HepG2 (cell line): Measurements from ENCODE around the gene GRM6. TPM values are rescaled to one million over a fixed set of nuclear protein-coding genes. Genes with fewer than 3 reads are reported as not detected.

Source experiments
- ATAC-seq: fragments of 200-7000 bp; cut with Tn5 transposase; 3 replicates; pipeline ENCODE4 v1.9.1; 2020; ENCODE audit warnings: mild to moderate bottlenecking, moderate library complexity
- BruUV-seq: library from RNA; stranded (reverse); fragments of 400-500 nt; replicated peaks from 2 replicates; lab custom pipeline; 2021; lab: Mats Ljungman, UMichigan
- CTCF ChIA-PET: fragments of 300-600 bp; formaldehyde crosslinking; extraction: SDS; loops from one replicate; lab custom pipeline; 2021; ENCODE audit warnings: low total read pairs, inconsistent platforms, low intra/inter-chr PET ratio; lab: Yijun Ruan, JAX
- POLR2A ChIA-PET: fragments of 350-600 bp; sonication (Branson Sonifier 250); formaldehyde crosslinking; loops from one replicate; lab custom pipeline; 2020; ENCODE audit warnings: antibody characterized with exemption, inconsistent platforms; lab: Yijun Ruan, JAX
- DNase-seq: peaks from one replicate; pipeline ENCODE4 v3.0.0-alpha.2; 2015; ENCODE audit warnings: low spot score
- FAIRE-seq: peaks from 3 replicates; lab custom pipeline; 2011; peaks lifted over from hg19 to GRCh38; lab: Jason Lieb, UNC
- H2AFZ ChIP-seq: one replicate; pipeline ENCODE4 v1.6.1; 2011; ENCODE audit warnings: low read length, inconsistent platforms
- H3K27ac ChIP-seq: fragments of 300-600 bp; 3 replicates; pipeline ENCODE4 v1.8.0; 2011; ENCODE audit warnings: mixed run types, mild to moderate bottlenecking, mixed read lengths, low read length, inconsistent platforms; ENCODE audit not compliant: insufficient read depth; ENCODE audit errors: extremely low read length
- H3K27me3 ChIP-seq, 2 experiments: fragments of 200-600 bp in 1 of 2; 2 replicates in 1 of 2; 3 replicates in 1 of 2; pipeline versions ENCODE4 v1.6.0 to v1.8.0; 2011; ENCODE audit warnings: low read length in 2 of 2, mild to moderate bottlenecking in 2 of 2, moderate library complexity in 2 of 2, inconsistent platforms in 1 of 2; ENCODE audit not compliant: insufficient read depth in 2 of 2, control insufficient read depth in 1 of 2
- H3K36me3 ChIP-seq, 2 experiments: fragments of 200-600 bp in 1 of 2; replicated peaks in 1 of 2; 2 replicates in 1 of 2; 3 replicates in 1 of 2; pipeline versions ENCODE4 v1.5.1 to v1.8.0; 2011; ENCODE audit warnings: low read length in 2 of 2, inconsistent platforms in 1 of 2; ENCODE audit not compliant: insufficient read depth in 2 of 2, control insufficient read depth in 1 of 2
- H3K4me1 ChIP-seq: 2 replicates; pipeline ENCODE4 v1.5.1; 2012; ENCODE audit warnings: low read length, inconsistent platforms; ENCODE audit not compliant: insufficient read depth
- H3K4me2 ChIP-seq: 2 replicates; pipeline ENCODE4 v1.6.0; 2011; ENCODE audit warnings: low read depth, low read length, inconsistent platforms
- H3K4me3 ChIP-seq, 3 experiments: fragments of 200-600 bp in 1 of 3; sonication (generic), shearing (Covaris generic) in 1 of 3; replicated peaks in 1 of 3; 2 replicates each; pipeline ENCODE4 v1.5.1; 2011 to 2016; ENCODE audit warnings: low read length in 3 of 3, inconsistent platforms in 2 of 3, low read depth in 2 of 3, mild to moderate bottlenecking in 2 of 3, control low read depth in 1 of 3, mixed read lengths in 1 of 3; ENCODE audit not compliant: insufficient read depth in 1 of 3
- H3K79me2 ChIP-seq: one replicate; pipeline ENCODE4 v1.6.1; 2011; ENCODE audit warnings: low read length, inconsistent platforms; ENCODE audit not compliant: insufficient read depth
- H3K9ac ChIP-seq: 2 replicates; pipeline ENCODE4 v1.6.0; 2011; ENCODE audit warnings: mild to moderate bottlenecking, low read depth, low read length, inconsistent platforms; ENCODE audit not compliant: insufficient read depth
- H3K9me3 ChIP-seq: 2 replicates; pipeline ENCODE4 v1.5.1; 2012; ENCODE audit warnings: mild to moderate bottlenecking, low read length
- H4K20me1 ChIP-seq: 2 replicates; pipeline ENCODE4 v1.6.0; 2011; ENCODE audit warnings: inconsistent platforms, mild to moderate bottlenecking, low read length, moderate library complexity; ENCODE audit not compliant: insufficient read depth
- ARNT2 ChIP-seq: sonication (generic); formaldehyde crosslinking; IDR thresholded peaks from 2 replicates; pipeline ENCODE4 v1.8.0; 2022; ENCODE audit warnings: mild to moderate bottlenecking, low read depth, missing genetic modification reagents, moderate library complexity
- BRD4 ChIP-seq: sonication (generic); formaldehyde crosslinking; IDR thresholded peaks from 2 replicates; pipeline ENCODE4 v1.4.0; 2020; ENCODE audit warnings: missing genetic modification reagents
- FLYWCH1 ChIP-seq: sonication (generic); formaldehyde crosslinking; IDR thresholded peaks from 2 replicates; pipeline ENCODE4 v1.8.1; 2023; ENCODE audit warnings: mild to moderate bottlenecking, missing genetic modification reagents
- HHEX ChIP-seq: IDR thresholded peaks from 2 replicates; pipeline ENCODE4 v1.6.1; 2016; ENCODE audit warnings: control low read depth
- JARID2 ChIP-seq: sonication (generic); formaldehyde crosslinking; IDR thresholded peaks from 2 replicates; pipeline ENCODE4 v1.8.1; 2023; ENCODE audit warnings: missing genetic modification reagents, inconsistent platforms; ENCODE audit not compliant: insufficient replicate concordance
- KAT8 ChIP-seq: IDR thresholded peaks from 2 replicates; pipeline ENCODE4 v1.6.1; 2016; ENCODE audit warnings: missing genetic modification reagents, missing compliant biosample characterization
- KLF13 ChIP-seq: sonication (generic); formaldehyde crosslinking; IDR thresholded peaks from 2 replicates; pipeline ENCODE4 v1.4.0; 2020; ENCODE audit warnings: mild to moderate bottlenecking, missing genetic modification reagents
- NFIB ChIP-seq: sonication (generic); formaldehyde crosslinking; IDR thresholded peaks from 2 replicates; pipeline ENCODE4 v1.9.0; 2021; ENCODE audit warnings: missing genetic modification reagents, mild to moderate bottlenecking, borderline replicate concordance
- PAX8 ChIP-seq: sonication (generic); formaldehyde crosslinking; IDR thresholded peaks from 2 replicates; pipeline ENCODE4 v1.8.0; 2022; ENCODE audit warnings: mild to moderate bottlenecking, missing genetic modification reagents, borderline replicate concordance
- PITX1 ChIP-seq: sonication (generic); formaldehyde crosslinking; IDR thresholded peaks from 2 replicates; pipeline ENCODE4 v1.5.1; 2020; ENCODE audit warnings: mild to moderate bottlenecking, missing genetic modification reagents
- PLRG1 ChIP-seq: fragments of 450-650 bp; conservative IDR thresholded peaks from 2 replicates; pipeline ENCODE4 v1.6.1; 2016
- RBFOX2 ChIP-seq: fragments of 200-400 bp; formaldehyde crosslinking; IDR thresholded peaks from 2 replicates; pipeline ENCODE4 v1.6.1; 2017; ENCODE audit warnings: low read depth, mild to moderate bottlenecking, low read length
- REL ChIP-seq: sonication (generic); formaldehyde crosslinking; conservative IDR thresholded peaks from 2 replicates; pipeline ENCODE4 v1.8.0; 2022; ENCODE audit warnings: mild to moderate bottlenecking, missing genetic modification reagents, moderate library complexity
- TEAD3 ChIP-seq: optimal IDR thresholded peaks from 2 replicates; pipeline ENCODE3; 2016; ENCODE audit warnings: borderline replicate concordance
- U2AF2 ChIP-seq: fragments of 200-400 bp; formaldehyde crosslinking; IDR thresholded peaks from 2 replicates; pipeline ENCODE4 v1.6.1; 2017; ENCODE audit warnings: low read depth, mild to moderate bottlenecking, low read length
- ZMYM3 ChIP-seq: sonication (generic); formaldehyde crosslinking; IDR thresholded peaks from 2 replicates; pipeline ENCODE4 v1.5.1; 2020; ENCODE audit warnings: mild to moderate bottlenecking, missing genetic modification reagents
- ZMYM4 ChIP-seq: sonication (generic); formaldehyde crosslinking; IDR thresholded peaks from 2 replicates; pipeline ENCODE4 v1.8.1; 2023; ENCODE audit warnings: mild to moderate bottlenecking, missing genetic modification reagents
- ZNF354B ChIP-seq: sonication (generic); formaldehyde crosslinking; IDR thresholded peaks from 2 replicates; pipeline ENCODE4 v1.8.0; 2022; ENCODE audit warnings: mild to moderate bottlenecking, missing genetic modification reagents
- ZNF557 ChIP-seq: sonication (generic); formaldehyde crosslinking; IDR thresholded peaks from 2 replicates; pipeline ENCODE4 v1.4.0; 2020; ENCODE audit warnings: missing genetic modification reagents
- ZNF570 ChIP-seq: sonication (generic); formaldehyde crosslinking; IDR thresholded peaks from 2 replicates; pipeline ENCODE4 v1.4.0; 2020; ENCODE audit warnings: mild to moderate bottlenecking, missing genetic modification reagents, borderline replicate concordance
- ZSCAN22 ChIP-seq: sonication (generic); formaldehyde crosslinking; IDR thresholded peaks from 2 replicates; pipeline ENCODE4 v1.4.0; 2020; ENCODE audit warnings: mild to moderate bottlenecking, missing genetic modification reagents
- WGBS: methylation state at CpG from one replicate; pipeline ENCODE4 v1.1.6; 2017; ENCODE audit warnings: low lambda C conversion rate; 5-methylcytosine and 5-hydroxymethylcytosine counted together
- in situ Hi-C: cut with HindIII; loops from 2 replicates; pipeline ENCODE4 v1.10.0; 2017; ENCODE audit warnings: low pct_unique_long_range_greater_than_20kb; ENCODE audit not compliant: extremely low pct_ligation_motif_present
- intact Hi-C: fragments of 100-400 bp; cut with micrococcal nuclease; formaldehyde crosslinking; loops from one replicate; pipeline ENCODE4 v1.10.0; 2022; ENCODE audit not compliant: unreplicated experiment
- polyA plus RNA-seq, 8 experiments: library from polyadenylated mRNA; depleted of rRNA in 3 of 8; stranded (reverse) in 7 of 8; unstranded in 1 of 8; fragments of >200 nt; fragmentation: Illumina TruSeq in 4 of 8; extraction: Trizol in 4 of 8; gene quantifications; 2 replicates each; pipeline versions ENCODE4 v1.2.1 to v1.2.3, GENCODE V29; 2011 to 2016; ENCODE audit warnings: low read depth in 4 of 8, missing spikeins in 1 of 8, mixed read lengths in 1 of 8; ENCODE audit not compliant: insufficient read depth in 1 of 8
- total RNA-seq, 5 experiments: library from RNA; depleted of rRNA; stranded (reverse); fragments of >200 nt; fragmentation: Illumina TruSeq; extraction: Trizol; gene quantifications; 2 replicates each; pipeline ENCODE4 v1.2.3, GENCODE V29; 2016; ENCODE audit warnings: low read depth in 1 of 5

GRM6 gene
- total and polyA plus RNA-seq, 2 of the 13 experiments (the other 11 are each of a cell fraction or from before 2014, with no cell fraction given): not detected

- Histone ChIP-seq H3K4me3 (no peak overlapping the region), H3K36me3 (no peaks in the 10 kb centered on the region)
- intact Hi-C loops: no loop called here
- no peak for DNase-seq
- POLR2A ChIA-PET: no interaction called here
- TF ChIP-seq PAX8 (CRISPR knock-in tag): no peak
- no peak for TF ChIP-seq KLF13 (CRISPR knock-in tag)
- TF ChIP-seq, all 625 proteins: peak for 0
- no peak overlapping the region for H3K4me2 ChIP-seq
- in situ Hi-C loops: no loop called here
- no peaks in the 10 kb centered on the region for H3K4me1 ChIP-seq
- WGBS: 10% methylated on average over 6 of the region's 6 CpGs
- ATAC-seq: no peak
- no peak overlapping the region for H3K9ac ChIP-seq
- H3K9me3 ChIP-seq: peaks cover 18% of the 10 kb centered on the region; the same call in 1 of the 2 replicates
- BruUV-seq: no TSS peak
- no peaks in the 10 kb centered on the region for H3K79me2 ChIP-seq
- H4K20me1 ChIP-seq: no peaks in the 10 kb centered on the region
- FAIRE-seq: no peak
- H3K27me3 ChIP-seq: no peaks in the 10 kb centered on the region; a peak in 1 of 5 replicates
- no peak overlapping the region for H3K27ac ChIP-seq
- H2AFZ ChIP-seq: no peak overlapping the region
- CTCF ChIA-PET: no interaction called here
Measured at GRCh38 chr5:178997191-178997590, 2.1 kb upstream of the GRM6 start.

GRCh38 chr5:178996156-178996555 lies 1.0 kb upstream of the GRM6 start:
- H3K4me1 ChIP-seq: no peaks in the 10 kb centered on the region
- no peaks in the 10 kb centered on the region for H3K79me2 ChIP-seq
- intact Hi-C loops (no loop called here), in situ Hi-C loops (no loop called here)
- ATAC-seq: no peak
- no peak overlapping the region for H3K27ac ChIP-seq
- no peak overlapping the region for H3K4me2 ChIP-seq
- no peaks in the 10 kb centered on the region; a peak in 1 of 5 replicates for H3K27me3 ChIP-seq
- WGBS: 17% methylated on average over 3 of the region's 11 CpGs
- DNase-seq: no peak
- no peak for FAIRE-seq
- H2AFZ ChIP-seq: no peak overlapping the region
- no peak overlapping the region for H3K4me3 ChIP-seq
- H3K36me3 ChIP-seq: no peaks in the 10 kb centered on the region
- peaks cover 13% of the 10 kb centered on the region; the same call in 1 of the 2 replicates for H3K9me3 ChIP-seq
- BruUV-seq: no TSS peak
- CTCF ChIA-PET: no interaction called here
- H3K9ac ChIP-seq: no peak overlapping the region
- POLR2A ChIA-PET: no interaction called here
- no peaks in the 10 kb centered on the region for H4K20me1 ChIP-seq
- TF ChIP-seq NFIB (CRISPR knock-in tag): no peak
- no peak for TF ChIP-seq U2AF2
- TF ChIP-seq ZMYM4 (CRISPR knock-in tag): no peak
- TF ChIP-seq ARNT2 (CRISPR knock-in tag): no peak
- no peak for TF ChIP-seq ZSCAN22 (CRISPR knock-in tag)
- TF ChIP-seq FLYWCH1 (CRISPR knock-in tag): no peak
- no peak for TF ChIP-seq ZMYM3 (CRISPR knock-in tag)
- TF ChIP-seq JARID2 (CRISPR knock-in tag): no peak
- no peak for TF ChIP-seq ZNF557 (CRISPR knock-in tag)
- no peak for TF ChIP-seq RBFOX2
- no peak for TF ChIP-seq BRD4 (CRISPR knock-in tag)
- TF ChIP-seq PITX1 (CRISPR knock-in tag): no peak
- TF ChIP-seq ZNF354B: no peak
- TF ChIP-seq TEAD3 (CRISPR knock-in tag): no peak
- no peak for TF ChIP-seq REL (CRISPR knock-in tag)
- no peak for TF ChIP-seq PLRG1
- TF ChIP-seq ZNF570 (CRISPR knock-in tag): no peak
- no peak for TF ChIP-seq KAT8
- TF ChIP-seq HHEX: no peak
